ENCODE data around the gene CFDP1.

- TF ChIP-seq, protein P1, sequence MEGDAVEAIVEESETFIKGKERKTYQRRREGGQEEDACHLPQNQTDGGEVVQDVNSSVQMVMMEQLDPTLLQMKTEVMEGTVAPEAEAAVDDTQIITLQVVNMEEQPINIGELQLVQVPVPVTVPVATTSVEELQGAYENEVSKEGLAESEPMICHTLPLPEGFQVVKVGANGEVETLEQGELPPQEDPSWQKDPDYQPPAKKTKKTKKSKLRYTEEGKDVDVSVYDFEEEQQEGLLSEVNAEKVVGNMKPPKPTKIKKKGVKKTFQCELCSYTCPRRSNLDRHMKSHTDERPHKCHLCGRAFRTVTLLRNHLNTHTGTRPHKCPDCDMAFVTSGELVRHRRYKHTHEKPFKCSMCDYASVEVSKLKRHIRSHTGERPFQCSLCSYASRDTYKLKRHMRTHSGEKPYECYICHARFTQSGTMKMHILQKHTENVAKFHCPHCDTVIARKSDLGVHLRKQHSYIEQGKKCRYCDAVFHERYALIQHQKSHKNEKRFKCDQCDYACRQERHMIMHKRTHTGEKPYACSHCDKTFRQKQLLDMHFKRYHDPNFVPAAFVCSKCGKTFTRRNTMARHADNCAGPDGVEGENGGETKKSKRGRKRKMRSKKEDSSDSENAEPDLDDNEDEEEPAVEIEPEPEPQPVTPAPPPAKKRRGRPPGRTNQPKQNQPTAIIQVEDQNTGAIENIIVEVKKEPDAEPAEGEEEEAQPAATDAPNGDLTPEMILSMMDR (IDR thresholded peaks at IDR 0.05), result no peak
- TF ChIP-seq POLR2A (IDR thresholded peaks at IDR 0.05), result no peak
Observed at GRCh38 chr16:75380870-75381269, 52.4 kb downstream of the CFDP1 start.

All from heart left ventricle (tissue), 13 donors.